ENCODE data around the gene WDFY4. TPM values are rescaled to one million over a fixed set of nuclear protein-coding genes. Genes with fewer than 3 reads are reported as not detected.

The WDFY4 gene
- total and polyA plus RNA-seq, 8 donors: 2.8 to 23.6 (median 4.8) TPM

- Histone ChIP-seq H3K9me3 (no peaks in the 10 kb centered on the region), H3K27ac (no peak overlapping the region), H3K4me3 (no peak overlapping the region), H3K4me1 (no peaks in the 10 kb centered on the region), H3K27me3 (no peaks in the 10 kb centered on the region), H3K36me3 (no peaks in the 10 kb centered on the region)
- ATAC-seq (no peak), DNase-seq (no peak)
- intact Hi-C loops (cut with DNase I): no loop called here
- TF ChIP-seq CTCF (IDR thresholded peaks at IDR 0.05): no peak
Observed at GRCh38 chr10:48929413-48929990, 244.8 kb downstream of the WDFY4 start.

- intact Hi-C loops (cut with DNase I): no loop called here
- DNase-seq (no peak), ATAC-seq (no peak)
- Histone ChIP-seq H3K27me3 (no peaks in the 10 kb centered on the region), H3K27ac (no peak overlapping the region), H3K9me3 (no peaks in the 10 kb centered on the region), H3K4me3 (no peak overlapping the region), H3K4me1 (no peaks in the 10 kb centered on the region), H3K36me3 (no peaks in the 10 kb centered on the region)
- TF ChIP-seq CTCF (IDR thresholded peaks at IDR 0.05): no peak
Observed at GRCh38 chr10:48931188-48931587, 246.5 kb downstream of the WDFY4 start.

DNA sequence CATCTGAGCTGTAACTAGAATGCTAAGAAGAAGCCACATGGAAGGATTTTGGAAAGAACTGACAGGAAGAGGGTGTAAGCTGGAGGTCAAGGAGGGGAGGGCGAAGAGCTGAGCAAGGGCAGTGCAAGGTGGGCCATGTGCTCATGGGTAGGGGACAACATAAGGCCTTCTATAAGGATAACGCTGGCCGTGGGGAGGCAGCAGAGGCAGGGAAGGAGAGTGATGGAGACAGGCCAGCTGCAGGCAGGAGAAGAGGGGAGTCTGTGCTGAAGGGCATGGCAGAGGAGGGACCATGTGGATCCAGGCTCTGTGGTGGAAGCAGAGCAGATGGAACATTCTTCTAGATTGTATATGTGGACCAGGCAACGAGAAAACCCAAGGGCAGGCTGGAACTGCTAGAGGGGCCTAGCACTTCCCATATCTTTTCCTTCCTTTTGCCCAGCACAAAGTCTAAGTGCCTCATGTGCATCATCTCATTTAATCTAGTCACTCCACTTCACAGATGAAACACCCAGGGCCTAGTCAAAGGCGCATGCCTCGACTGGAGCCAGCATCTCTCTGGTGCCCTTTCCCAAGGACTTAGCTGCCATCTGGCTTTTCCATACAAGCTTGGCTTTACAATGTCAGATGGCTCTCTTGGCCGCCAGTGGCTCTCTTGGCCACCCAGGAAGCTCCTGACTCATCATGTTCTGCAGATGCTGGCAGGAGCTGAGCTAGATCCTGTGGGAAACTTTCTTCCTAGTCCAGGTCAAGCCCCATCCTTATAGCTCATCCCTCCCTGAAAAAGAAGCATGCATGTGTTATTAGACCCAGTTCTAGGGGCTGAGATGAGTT is 248.4 kb downstream of the WDFY4 start:
- no peaks in the 10 kb centered on the region for H3K36me3 ChIP-seq
- ATAC-seq (no peak), DNase-seq (no peak)
- intact Hi-C loops (cut with DNase I): no loop called here
- no peaks in the 10 kb centered on the region for H3K4me1 ChIP-seq
- no peaks in the 10 kb centered on the region for H3K9me3 ChIP-seq
- no peak overlapping the region for H3K27ac ChIP-seq
- H3K4me3 ChIP-seq: no peak overlapping the region
- no peak for TF ChIP-seq CTCF (IDR thresholded peaks at IDR 0.05)
- no peaks in the 10 kb centered on the region for H3K27me3 ChIP-seq

DNA sequence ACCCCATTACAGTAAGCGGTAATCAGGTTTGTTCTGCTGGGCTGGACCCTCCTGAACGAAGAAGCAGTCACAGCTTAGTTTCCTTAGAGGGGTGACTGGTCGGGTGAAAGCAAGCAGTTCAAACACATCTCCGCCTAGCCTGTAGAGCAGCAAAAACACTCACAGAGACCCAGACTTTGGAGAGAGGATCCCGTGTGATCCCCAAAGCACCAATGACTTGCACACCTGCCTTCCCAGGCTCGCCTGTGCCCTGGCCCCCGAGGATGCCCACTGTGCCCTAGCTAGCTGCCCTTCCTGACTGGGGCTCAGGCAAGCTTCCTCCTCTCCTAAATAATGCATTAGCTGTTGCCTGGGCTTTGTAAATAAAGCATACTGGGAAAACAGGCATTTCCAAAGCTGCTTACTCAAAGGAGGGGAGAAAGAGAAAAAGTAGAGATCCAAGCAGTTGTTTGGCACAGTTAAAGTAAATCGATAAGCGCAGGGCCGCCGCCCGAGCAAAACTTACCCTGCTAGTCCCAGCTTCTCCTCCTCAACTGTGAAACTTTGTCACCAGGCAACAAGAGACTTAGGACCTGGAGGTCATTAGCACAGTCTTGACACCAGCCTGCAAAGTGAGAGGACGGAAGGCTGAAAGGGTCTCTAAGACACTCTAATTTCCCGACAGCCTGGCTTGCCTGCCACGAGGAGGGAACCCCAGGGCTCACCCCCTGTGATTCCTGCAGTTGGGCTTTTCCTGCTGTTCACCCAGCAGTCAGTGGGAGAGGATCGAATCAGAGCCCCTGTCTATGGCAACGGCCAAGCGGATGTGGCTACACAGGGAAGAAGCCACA is 250.2 kb downstream of the WDFY4 start:
- TF ChIP-seq CTCF (IDR thresholded peaks at IDR 0.05): no peak
- Histone ChIP-seq H3K27me3 (no peaks in the 10 kb centered on the region), H3K9me3 (no peaks in the 10 kb centered on the region), H3K36me3 (no peaks in the 10 kb centered on the region), H3K4me1 (no peaks in the 10 kb centered on the region), H3K27ac (no peak overlapping the region), H3K4me3 (peak overlapping the region in 1 of 2 donors; percentile 11)
- ATAC-seq (peak; percentile 44), DNase-seq (peak in 2 of 4 donors; percentile 42 to 45)
- intact Hi-C loops (cut with DNase I): no loop called here

DNA sequence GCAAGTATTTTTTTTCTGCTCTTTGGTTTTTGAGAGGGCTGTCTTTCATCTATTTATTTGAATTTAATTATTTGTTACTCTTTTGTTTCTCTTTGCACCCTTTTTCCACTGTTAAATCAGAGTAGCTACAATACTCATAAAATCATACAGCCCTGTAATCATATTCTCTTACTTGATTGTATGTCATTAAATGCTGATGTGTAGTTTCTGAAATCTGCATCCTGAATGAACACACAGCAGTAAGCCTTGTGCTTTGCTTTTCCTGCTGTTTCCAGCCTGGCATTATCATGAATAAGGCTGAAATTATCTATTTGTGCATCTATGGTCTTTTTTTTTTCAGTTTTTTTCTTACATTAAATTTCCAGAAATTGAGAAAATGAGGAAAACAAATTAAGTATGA is 250.9 kb downstream of the WDFY4 start:
- Histone ChIP-seq H3K27ac (no peak overlapping the region), H3K36me3 (no peaks in the 10 kb centered on the region), H3K9me3 (no peaks in the 10 kb centered on the region), H3K4me3 (no peak overlapping the region), H3K27me3 (no peaks in the 10 kb centered on the region), H3K4me1 (no peaks in the 10 kb centered on the region)
- intact Hi-C loops (cut with DNase I): no loop called here
- no peak for TF ChIP-seq CTCF (IDR thresholded peaks at IDR 0.05)
- ATAC-seq (no peak), DNase-seq (no peak)

Measured in left lung (tissue), 10 donors.